ENCODE measurements around the gene IGSF3.
"Not testable (repeated sequence)": the region's sequence is repeated elsewhere in the genome, so short reads cannot be mapped to it uniquely, and the experiment has no call there.

Gene IGSF3

GRCh38 chr1:116590359-116591005 is 77.1 kb downstream of the IGSF3 start:
- DNase-seq (ENCODE audit: low read depth); H3K4me3 ChIP-seq (ENCODE audit: low read length): not testable (repeated sequence)

- not testable (repeated sequence) for DNase-seq (ENCODE audit: low read depth); H3K4me3 ChIP-seq (ENCODE audit: low read length)
These were observed 78.3 kb downstream of the IGSF3 start for GRCh38 chr1:116589101-116589735.

- H3K4me3 ChIP-seq (ENCODE audit: low read length) = no peak overlapping the region
- no peak for DNase-seq (ENCODE audit: low read depth)
- no peak for TF ChIP-seq CTCF (conservative IDR thresholded peaks at IDR 0.05; ENCODE audit: low read depth, low read length)
These were observed 79.9 kb downstream of the IGSF3 start for GRCh38 chr1:116587501-116588227.

- no peak for TF ChIP-seq CTCF (conservative IDR thresholded peaks at IDR 0.05; ENCODE audit: low read depth, low read length)
- no peak for DNase-seq (ENCODE audit: low read depth)
- no peak overlapping the region for H3K4me3 ChIP-seq (ENCODE audit: low read length)
These were observed 80.8 kb downstream of the IGSF3 start for GRCh38 chr1:116586741-116587143.

- no peak for TF ChIP-seq CTCF (conservative IDR thresholded peaks at IDR 0.05; ENCODE audit: low read depth, low read length)
- DNase-seq (ENCODE audit: low read depth) = no peak
- H3K4me3 ChIP-seq (ENCODE audit: low read length) = no peak overlapping the region
These were observed 81.6 kb downstream of the IGSF3 start for GRCh38 chr1:116585886-116586285.

GRCh38 chr1:116581323-116581885 is 86.1 kb downstream of the IGSF3 start:
- TF ChIP-seq CTCF (conservative IDR thresholded peaks at IDR 0.05; ENCODE audit: low read depth, low read length) = no peak
- no peak overlapping the region for H3K4me3 ChIP-seq (ENCODE audit: low read length)
- no peak for DNase-seq (ENCODE audit: low read depth)

GRCh38 chr1:116580446-116581322 is 86.8 kb downstream of the IGSF3 start:
- no peak overlapping the region for H3K4me3 ChIP-seq (ENCODE audit: low read length)
- no peak for DNase-seq (ENCODE audit: low read depth)
- TF ChIP-seq CTCF (conservative IDR thresholded peaks at IDR 0.05; ENCODE audit: low read depth, low read length) = no peak

Measured in retinal pigment epithelial cell (primary cell).